Fibroblast of villous mesenchyme (primary cell): Measurements from ENCODE around the gene ATP2A1. TPM values are rescaled to one million over a fixed set of nuclear protein-coding genes. Genes with fewer than 3 reads are reported as not detected.

Experiments used
- DNase-seq: peaks from one replicate; pipeline ENCODE4 v3.0.0-alpha.2; 2010; ENCODE audit warnings: low read depth
- H3K4me3 ChIP-seq: 2 replicates; pipeline ENCODE4 v1.5.1; 2011; ENCODE audit warnings: low read depth, mild to moderate bottlenecking, low read length
- total RNA-seq: library from RNA; depleted of rRNA; stranded (reverse); fragments of >200 nt; gene quantifications from 2 replicates; pipeline ENCODE4 v1.2.3, GENCODE V29; 2012
- TF ChIP-seq, protein P1 (sequence below): IDR thresholded peaks from 2 replicates; pipeline ENCODE4 v1.5.1; 2012; ENCODE audit warnings: low read depth, mild to moderate bottlenecking, low read length; ENCODE audit not compliant: insufficient read depth

The ATP2A1 gene
- total RNA-seq, 1 donor = 0.43 TPM

GRCh38 chr16:28869201-28869600 is 9.1 kb upstream of the ATP2A1 start:
- TF ChIP-seq, protein P1, sequence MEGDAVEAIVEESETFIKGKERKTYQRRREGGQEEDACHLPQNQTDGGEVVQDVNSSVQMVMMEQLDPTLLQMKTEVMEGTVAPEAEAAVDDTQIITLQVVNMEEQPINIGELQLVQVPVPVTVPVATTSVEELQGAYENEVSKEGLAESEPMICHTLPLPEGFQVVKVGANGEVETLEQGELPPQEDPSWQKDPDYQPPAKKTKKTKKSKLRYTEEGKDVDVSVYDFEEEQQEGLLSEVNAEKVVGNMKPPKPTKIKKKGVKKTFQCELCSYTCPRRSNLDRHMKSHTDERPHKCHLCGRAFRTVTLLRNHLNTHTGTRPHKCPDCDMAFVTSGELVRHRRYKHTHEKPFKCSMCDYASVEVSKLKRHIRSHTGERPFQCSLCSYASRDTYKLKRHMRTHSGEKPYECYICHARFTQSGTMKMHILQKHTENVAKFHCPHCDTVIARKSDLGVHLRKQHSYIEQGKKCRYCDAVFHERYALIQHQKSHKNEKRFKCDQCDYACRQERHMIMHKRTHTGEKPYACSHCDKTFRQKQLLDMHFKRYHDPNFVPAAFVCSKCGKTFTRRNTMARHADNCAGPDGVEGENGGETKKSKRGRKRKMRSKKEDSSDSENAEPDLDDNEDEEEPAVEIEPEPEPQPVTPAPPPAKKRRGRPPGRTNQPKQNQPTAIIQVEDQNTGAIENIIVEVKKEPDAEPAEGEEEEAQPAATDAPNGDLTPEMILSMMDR = no peak
- DNase-seq = no peak

GRCh38 chr16:28872952-28873351 is 5.3 kb upstream of the ATP2A1 start:
- DNase-seq = no peak
- no peak overlapping the region for H3K4me3 ChIP-seq
- TF ChIP-seq, protein P1 = no peak

More at GRCh38 chr16:28869201-28869600, 9.1 kb upstream of the ATP2A1 start:
- H3K4me3 ChIP-seq = no peak overlapping the region

GRCh38 chr16:28873543-28874201 is 4.6 kb upstream of the ATP2A1 start:
- no peak overlapping the region for H3K4me3 ChIP-seq
- peak; percentile 7 for DNase-seq
- TF ChIP-seq, protein P1 = peak; percentile 68

GRCh38 chr16:28874406-28874805 is 3.9 kb upstream of the ATP2A1 start:
- no peak overlapping the region for H3K4me3 ChIP-seq
- TF ChIP-seq, protein P1 = no peak
- no peak for DNase-seq

GRCh38 chr16:28875134-28876018 is 2.9 kb upstream of the ATP2A1 start:
- DNase-seq = no peak
- TF ChIP-seq, protein P1 = no peak
- no peak overlapping the region for H3K4me3 ChIP-seq

- TF ChIP-seq, protein P1 = no peak
- no peak for DNase-seq
- H3K4me3 ChIP-seq = no peak overlapping the region
Observed at GRCh38 chr16:28876019-28876659, 2.1 kb upstream of the ATP2A1 start.
